HG02981 (cell line): ENCODE measurements around the gene HOXB3.

ENCODE experiments used
- ATAC-seq: cut with Tn5 transposase; IDR thresholded peaks from one replicate; pipeline ENCODE4 v1.9.1; 2021; ENCODE audit warnings: mild to moderate bottlenecking, moderate library complexity; ENCODE audit not compliant: unreplicated experiment

Gene HOXB3

GRCh38 chr17:48600244-48601098 lies 10.4 kb upstream of the HOXB3 start:
- ATAC-seq = no peak

GRCh38 chr17:48599354-48599753 lies 9.3 kb upstream of the HOXB3 start:
- no peak for ATAC-seq

- no peak for ATAC-seq
Measured at GRCh38 chr17:48598736-48599135, 8.7 kb upstream of the HOXB3 start.

- no peak for ATAC-seq
Measured at GRCh38 chr17:48597778-48598631, 8.0 kb upstream of the HOXB3 start.

GRCh38 chr17:48597528-48597777 lies 7.4 kb upstream of the HOXB3 start:
- ATAC-seq = no peak

GRCh38 chr17:48596735-48597527 lies 6.9 kb upstream of the HOXB3 start:
- ATAC-seq = no peak

GRCh38 chr17:48596000-48596734 lies 6.1 kb upstream of the HOXB3 start:
- no peak for ATAC-seq

- ATAC-seq = no peak
Measured at GRCh38 chr17:48595278-48595999, 5.4 kb upstream of the HOXB3 start.

GRCh38 chr17:48594538-48595277 lies 4.7 kb upstream of the HOXB3 start:
- ATAC-seq = no peak

- no peak for ATAC-seq
Measured at GRCh38 chr17:48593840-48594537, 3.9 kb upstream of the HOXB3 start.

- ATAC-seq = no peak
Measured at GRCh38 chr17:48593126-48593829, 3.2 kb upstream of the HOXB3 start, which contains the start of gene HOXB5. Gene HOXB5 (minus strand): TSS chr17:48593779. CDS start chr17:48593682, 97 bp downstream.

- ATAC-seq = no peak
Measured at GRCh38 chr17:48592577-48592976, 2.5 kb upstream of the HOXB3 start.

- no peak for ATAC-seq
Measured at GRCh38 chr17:48592057-48592514, 2.0 kb upstream of the HOXB3 start.

GRCh38 chr17:48591255-48592056 lies 1.4 kb upstream of the HOXB3 start:
- no peak for ATAC-seq

- no peak for ATAC-seq
Measured at GRCh38 chr17:48590607-48591161, 643 bp upstream of the HOXB3 start.

- no peak for ATAC-seq
Measured at GRCh38 chr17:48589060-48589830, 796 bp downstream of the HOXB3 start.
